GM19455 (cell line): ENCODE data around the gene OR2T2.
A peak's percentile ranks its signal among the peaks of the same experiment; 100 is the strongest.
"Not testable (repeated sequence)": the region's sequence is repeated elsewhere in the genome, so short reads cannot be mapped to it uniquely, and the experiment has no call there.

Source experiments
- ATAC-seq: cut with Tn5 transposase; IDR thresholded peaks from one replicate; pipeline ENCODE4 v1.9.1; 2021; ENCODE audit not compliant: unreplicated experiment

The OR2T2 gene

GRCh38 chr1:248445399-248445798 is at the start of gene OR2T2:
OR2T2 (plus strand) TSS chr1:248445637; CDS start chr1:248452798, 7,161 bp downstream.
- not testable (repeated sequence) for ATAC-seq

- ATAC-seq: no peak
Observed at GRCh38 chr1:248402748-248403147, 42.7 kb upstream of the OR2T2 start, which contains the start of gene OR2T1. OR2T1 (plus strand) TSS chr1:248403048; CDS start chr1:248406148, 3,100 bp downstream.

- no peak for ATAC-seq
Observed at GRCh38 chr1:248404024-248404423, 41.4 kb upstream of the OR2T2 start.

GRCh38 chr1:248406721-248407692 is 38.4 kb upstream of the OR2T2 start:
- ATAC-seq: no peak

- no peak for ATAC-seq
Observed at GRCh38 chr1:248416226-248416625, 29.2 kb upstream of the OR2T2 start.

- no peak for ATAC-seq
Observed at GRCh38 chr1:248417854-248418253, 27.6 kb upstream of the OR2T2 start.

GRCh38 chr1:248421384-248421783 is 24.1 kb upstream of the OR2T2 start:
- ATAC-seq: no peak

GRCh38 chr1:248427526-248428191 is 17.8 kb upstream of the OR2T2 start:
- peak; percentile 44 for ATAC-seq

GRCh38 chr1:248428192-248428533 is 17.3 kb upstream of the OR2T2 start:
- ATAC-seq: peak; percentile 86

- ATAC-seq: not testable (repeated sequence)
Observed at GRCh38 chr1:248431683-248432082, 13.8 kb upstream of the OR2T2 start.

GRCh38 chr1:248432201-248432600 is 13.2 kb upstream of the OR2T2 start:
- ATAC-seq: peak; percentile 43

- ATAC-seq: not testable (repeated sequence)
Observed at GRCh38 chr1:248433811-248434415, 11.5 kb upstream of the OR2T2 start.

- not testable (repeated sequence) for ATAC-seq
Observed at GRCh38 chr1:248434913-248435312, 10.5 kb upstream of the OR2T2 start.

- ATAC-seq: peak; percentile 42
Observed at GRCh38 chr1:248436303-248436702, 9.1 kb upstream of the OR2T2 start.

GRCh38 chr1:248438668-248439067 is 6.8 kb upstream of the OR2T2 start:
- ATAC-seq: not testable (repeated sequence)

- not testable (repeated sequence) for ATAC-seq
Observed at GRCh38 chr1:248439283-248439682, 6.2 kb upstream of the OR2T2 start.

GRCh38 chr1:248442500-248443277 is 2.7 kb upstream of the OR2T2 start:
- ATAC-seq: not testable (repeated sequence)

- not testable (repeated sequence) for ATAC-seq
Observed at GRCh38 chr1:248444603-248445002, 834 bp upstream of the OR2T2 start.

- peak; percentile 48 for ATAC-seq
Observed at GRCh38 chr1:248448409-248449074, 3.1 kb downstream of the OR2T2 start.

- ATAC-seq: peak; percentile 4
Observed at GRCh38 chr1:248449821-248450465, 4.5 kb downstream of the OR2T2 start.
